Effector memory CD8-positive, alpha-beta T cell (primary cell): ENCODE data around the gene APBB2.
"Not testable (repeated sequence)": the region's sequence is repeated elsewhere in the genome, so short reads cannot be mapped to it uniquely, and the experiment has no call there.

Source experiments
- ATAC-seq: fragments of 150-1000 bp; cut with Tn5 transposase; replicated peaks from 2 replicates; pipeline ENCODE4 v1.10.0; 2021; ENCODE audit warnings: mild to moderate bottlenecking, moderate library complexity
- DNase-seq, 3 experiments: peaks; one replicate each; pipeline ENCODE4 v3.0.0; 2021
- H3K27ac Mint-ChIP-seq, 2 donors: one replicate each; pipeline ENCODE4 v1.8.0; 2022; ENCODE audit warnings: mild to moderate bottlenecking in 2 of 2, mixed read lengths in 2 of 2, moderate library complexity in 2 of 2
- H3K27me3 Mint-ChIP-seq, 2 donors: one replicate each; pipeline ENCODE4 v1.8.0; 2022; ENCODE audit warnings: mixed read lengths in 2 of 2
- H3K36me3 Mint-ChIP-seq: one replicate; pipeline ENCODE4 v1.8.0; 2022; ENCODE audit warnings: mild to moderate bottlenecking, moderate library complexity, mixed read lengths; ENCODE audit not compliant: insufficient read depth
- H3K4me1 Mint-ChIP-seq, 2 donors: one replicate each; pipeline ENCODE4 v1.8.0; 2022; ENCODE audit warnings: low read depth in 2 of 2, mixed read lengths in 2 of 2
- H3K4me3 Mint-ChIP-seq, 2 donors: one replicate each; pipeline ENCODE4 v1.8.0; 2022; ENCODE audit warnings: mild to moderate bottlenecking in 2 of 2, mixed read lengths in 2 of 2, moderate library complexity in 2 of 2
- H3K9me3 Mint-ChIP-seq, 2 donors: one replicate each; pipeline ENCODE4 v1.8.0; 2022; ENCODE audit warnings: mixed read lengths in 2 of 2

APBB2 gene

DNA sequence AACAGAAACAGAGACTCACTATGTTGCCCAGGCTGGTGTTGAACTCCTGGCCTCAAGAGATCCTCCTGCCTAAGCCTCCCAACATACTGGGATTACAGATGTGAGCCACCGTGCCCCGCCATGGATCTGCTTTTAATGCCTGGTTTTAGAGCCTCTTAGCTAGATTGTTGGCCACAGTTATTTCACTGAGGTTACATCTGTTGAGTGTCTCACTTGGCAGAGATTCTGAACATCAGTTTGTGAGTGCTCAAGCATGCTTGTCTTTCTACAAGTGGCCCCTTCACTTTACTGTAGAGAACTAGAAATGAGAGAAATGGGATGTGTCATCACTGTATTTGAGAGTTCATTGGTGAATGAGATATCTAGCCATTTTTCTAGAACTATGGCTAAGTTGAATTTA is 218.5 kb downstream of the APBB2 start:
- DNase-seq: no peak
- Mint-ChIP-seq H3K36me3 (peaks cover 3% of the 10 kb centered on the region), H3K4me3 (no peak overlapping the region), H3K27ac (no peak overlapping the region), H3K4me1 (no peaks in the 10 kb centered on the region), H3K27me3 (peaks cover 0 to 7% of the 10 kb centered on the region in 2 donors), H3K9me3 (peaks cover 0 to 9% of the 10 kb centered on the region in 2 donors)
- no peak for ATAC-seq

DNA sequence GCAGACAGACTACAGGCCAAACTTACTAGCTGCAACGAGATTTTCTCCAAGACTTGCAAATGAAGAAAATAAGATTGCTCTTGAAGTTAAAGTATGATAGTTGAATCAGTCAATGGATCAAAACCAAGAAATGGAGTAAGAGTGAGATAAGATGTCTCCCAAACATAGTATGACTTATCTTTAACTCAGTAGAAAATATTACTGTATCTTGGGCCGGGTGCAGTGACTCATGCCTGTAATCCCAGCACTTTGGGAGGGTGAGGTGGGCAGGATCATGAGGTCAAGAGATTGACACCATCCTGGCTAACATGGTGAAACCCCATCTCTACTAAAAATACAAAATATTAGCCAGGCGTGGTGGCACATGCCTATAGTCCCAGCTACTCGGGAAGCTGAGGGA is 220.0 kb downstream of the APBB2 start:
- not testable (repeated sequence) for H3K36me3 Mint-ChIP-seq, H3K4me3 Mint-ChIP-seq, H3K27me3 Mint-ChIP-seq, H3K4me1 Mint-ChIP-seq, H3K9me3 Mint-ChIP-seq, DNase-seq, H3K27ac Mint-ChIP-seq, ATAC-seq

DNA sequence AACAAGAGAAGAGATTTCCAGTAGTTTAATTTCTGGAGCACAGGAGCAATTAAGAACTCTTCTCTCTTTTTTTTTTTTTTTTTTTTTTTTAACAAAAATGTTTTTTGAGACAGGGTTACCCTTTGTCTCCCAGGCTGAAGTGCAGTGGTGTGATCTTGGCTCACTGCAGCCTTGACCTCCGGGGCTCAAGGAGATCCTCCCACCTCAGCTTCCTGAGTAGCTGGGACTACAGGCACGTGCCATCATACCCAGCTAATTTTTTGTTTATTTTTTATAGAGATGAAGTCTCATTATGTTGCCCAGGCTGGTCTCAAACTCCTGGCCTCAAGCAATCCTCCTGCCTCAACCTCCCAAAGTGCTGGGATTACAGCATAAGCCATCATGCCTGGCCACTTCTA is 221.0 kb downstream of the APBB2 start:
- ATAC-seq, H3K4me1 Mint-ChIP-seq, H3K36me3 Mint-ChIP-seq, H3K4me3 Mint-ChIP-seq, H3K27me3 Mint-ChIP-seq, H3K9me3 Mint-ChIP-seq, DNase-seq: not testable (repeated sequence)
- peak overlapping the region in 1 of 2 donors; percentile 16 for H3K27ac Mint-ChIP-seq

DNA sequence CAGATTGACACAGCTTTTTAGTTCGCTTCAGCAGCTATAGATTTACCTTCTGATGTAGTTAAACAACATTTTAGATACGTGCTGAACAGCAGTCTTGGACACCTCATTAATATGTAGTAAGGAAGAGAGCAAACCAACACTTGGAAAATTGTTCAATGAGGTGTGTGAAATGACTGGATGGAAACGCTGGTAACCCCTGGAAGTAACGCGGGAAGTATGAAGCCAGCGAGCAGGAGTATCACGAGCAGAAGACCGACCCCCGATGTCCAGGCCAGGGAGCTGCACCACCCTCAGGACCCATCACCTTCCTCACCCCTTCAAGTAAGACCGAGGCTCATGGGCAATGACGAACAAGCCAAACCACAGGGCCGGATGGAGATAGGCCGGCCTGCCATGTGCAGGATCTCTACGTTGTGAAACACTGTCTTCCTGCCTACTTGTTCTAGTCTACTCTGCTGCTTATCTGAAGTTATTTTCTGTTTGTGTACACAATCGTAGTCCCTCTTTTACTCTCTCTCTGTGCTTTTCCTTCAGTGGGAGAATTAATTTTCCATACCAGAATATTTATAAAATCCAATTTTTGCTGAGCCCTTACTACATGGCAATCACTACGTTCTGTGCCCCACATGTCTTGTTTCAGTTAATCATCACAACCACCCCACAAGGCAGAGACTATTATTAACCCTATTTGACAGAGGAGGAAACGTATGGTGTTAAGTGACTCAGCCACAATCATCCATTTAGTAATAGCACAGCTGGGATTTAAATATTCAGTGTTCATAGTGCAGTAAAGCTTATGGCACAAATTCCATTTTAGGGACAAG is 221.7 kb downstream of the APBB2 start:
- peaks cover 0 to 9% of the 10 kb centered on the region in 2 donors for H3K9me3 Mint-ChIP-seq
- no peaks in the 10 kb centered on the region for H3K4me1 Mint-ChIP-seq
- H3K36me3 Mint-ChIP-seq: peaks cover 3% of the 10 kb centered on the region
- H3K27me3 Mint-ChIP-seq: peaks cover 0 to 7% of the 10 kb centered on the region in 2 donors
- DNase-seq (no peak), ATAC-seq (no peak)
- H3K4me3 Mint-ChIP-seq: no peak overlapping the region
- peak overlapping the region in 1 of 2 donors; percentile 16 for H3K27ac Mint-ChIP-seq

DNA sequence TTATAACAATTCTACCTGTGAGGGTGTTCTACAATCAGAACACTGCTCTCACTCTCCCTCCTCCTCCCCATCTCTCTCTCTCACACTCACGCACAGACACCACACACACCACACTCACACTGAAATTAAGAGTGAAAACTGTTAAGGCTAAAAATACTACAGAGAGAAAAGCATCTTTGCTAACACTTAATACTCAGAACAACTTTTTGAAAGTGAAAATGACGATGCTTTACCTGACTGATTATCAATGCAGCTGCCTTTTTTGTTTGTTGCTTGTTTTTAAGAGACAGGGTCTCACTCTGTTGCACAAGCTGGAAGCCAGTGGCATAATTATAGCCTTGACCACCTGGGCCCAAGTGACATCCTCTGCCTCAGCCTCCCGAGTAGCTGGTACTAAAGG is 222.4 kb downstream of the APBB2 start:
- peaks cover 0 to 5% of the 10 kb centered on the region in 2 donors for H3K9me3 Mint-ChIP-seq
- H3K36me3 Mint-ChIP-seq: peaks cover 3% of the 10 kb centered on the region
- H3K27me3 Mint-ChIP-seq: peaks cover 0 to 3% of the 10 kb centered on the region in 2 donors
- no peaks in the 10 kb centered on the region for H3K4me1 Mint-ChIP-seq
- no peak for ATAC-seq
- no peak for DNase-seq
- no peak overlapping the region for H3K4me3 Mint-ChIP-seq
- H3K27ac Mint-ChIP-seq: no peak overlapping the region

DNA sequence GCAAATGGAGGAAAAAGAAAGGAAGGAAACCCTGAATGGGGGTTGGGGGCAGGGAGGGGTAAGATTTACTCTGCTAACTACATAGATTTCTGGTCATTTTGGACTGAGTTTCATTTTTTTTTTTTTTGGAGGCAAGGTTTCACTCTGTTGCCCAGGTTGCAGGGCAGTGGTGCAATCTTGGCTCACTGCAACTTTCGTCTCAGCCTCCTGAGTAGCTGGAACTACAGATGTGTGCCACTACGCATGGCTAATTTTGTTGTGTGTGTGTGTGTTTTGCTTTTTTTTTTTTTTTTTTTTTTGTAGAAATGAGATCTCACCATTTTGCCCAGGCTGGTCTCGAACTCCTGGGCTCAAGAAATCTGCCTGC is 223.5 kb downstream of the APBB2 start:
- no peak for ATAC-seq
- H3K9me3 Mint-ChIP-seq: no peaks in the 10 kb centered on the region
- peaks cover 3% of the 10 kb centered on the region for H3K36me3 Mint-ChIP-seq
- DNase-seq: no peak
- H3K4me1 Mint-ChIP-seq: no peaks in the 10 kb centered on the region
- no peak overlapping the region for H3K27ac Mint-ChIP-seq
- H3K4me3 Mint-ChIP-seq: no peak overlapping the region
- H3K27me3 Mint-ChIP-seq: no peaks in the 10 kb centered on the region

DNA sequence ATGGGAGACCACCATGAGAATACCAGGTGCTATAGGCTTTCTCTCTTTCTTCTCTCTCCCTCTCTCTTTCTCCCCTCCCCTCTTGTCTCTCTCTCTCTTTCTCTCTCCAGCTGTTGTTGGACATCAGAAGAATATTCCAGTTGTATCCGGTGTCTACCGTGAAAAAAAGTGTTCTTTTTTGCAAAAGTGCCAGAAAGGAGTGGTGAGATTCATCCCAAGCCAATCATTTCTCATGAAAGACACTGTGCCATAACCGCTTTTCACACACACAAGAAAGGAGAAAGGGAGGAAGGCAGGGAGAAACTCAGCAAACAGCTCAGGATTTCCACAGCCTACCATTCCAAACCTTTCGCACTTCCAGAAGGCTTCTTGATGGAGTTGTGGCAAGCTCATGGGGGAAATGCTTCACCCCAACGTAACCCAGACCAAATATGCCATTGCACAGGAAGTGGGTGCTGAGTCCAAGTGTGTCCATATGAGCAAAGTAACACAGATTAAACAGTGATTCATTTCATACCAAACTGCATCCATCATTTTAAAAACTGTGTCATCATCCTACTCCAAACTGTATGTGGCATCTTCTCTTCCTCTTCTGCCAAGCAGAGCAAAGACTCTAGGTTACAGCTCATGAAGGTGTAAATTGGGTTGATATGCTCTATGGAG is 224.0 kb downstream of the APBB2 start:
- no peak for ATAC-seq
- Mint-ChIP-seq H3K27ac (no peak overlapping the region), H3K27me3 (no peaks in the 10 kb centered on the region), H3K4me1 (no peaks in the 10 kb centered on the region), H3K9me3 (no peaks in the 10 kb centered on the region), H3K4me3 (no peak overlapping the region), H3K36me3 (no peaks in the 10 kb centered on the region)
- DNase-seq: no peak

DNA sequence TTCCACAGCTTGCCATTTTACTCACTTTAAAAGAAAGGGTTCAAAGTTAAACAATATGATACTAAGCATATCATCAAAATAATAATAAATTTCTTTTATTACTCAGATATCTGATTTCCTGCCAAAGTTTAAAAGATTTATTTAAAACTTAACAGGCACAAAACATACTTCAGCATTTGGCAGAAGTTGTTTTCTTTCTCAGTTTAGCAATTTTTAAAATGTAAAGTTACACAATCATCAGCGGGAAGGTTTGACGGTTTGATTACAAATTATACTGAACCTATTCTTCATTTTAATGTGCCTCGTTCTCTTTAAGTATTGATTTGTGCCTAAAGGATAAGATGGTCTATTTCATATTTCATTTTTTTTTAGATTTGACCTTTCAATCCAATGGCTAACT is 227.2 kb downstream of the APBB2 start:
- H3K36me3 Mint-ChIP-seq: no peaks in the 10 kb centered on the region
- H3K27me3 Mint-ChIP-seq: no peaks in the 10 kb centered on the region
- ATAC-seq: no peak
- no peak for DNase-seq
- H3K27ac Mint-ChIP-seq: no peak overlapping the region
- no peaks in the 10 kb centered on the region for H3K9me3 Mint-ChIP-seq
- H3K4me3 Mint-ChIP-seq: no peak overlapping the region
- H3K4me1 Mint-ChIP-seq: no peaks in the 10 kb centered on the region

DNA sequence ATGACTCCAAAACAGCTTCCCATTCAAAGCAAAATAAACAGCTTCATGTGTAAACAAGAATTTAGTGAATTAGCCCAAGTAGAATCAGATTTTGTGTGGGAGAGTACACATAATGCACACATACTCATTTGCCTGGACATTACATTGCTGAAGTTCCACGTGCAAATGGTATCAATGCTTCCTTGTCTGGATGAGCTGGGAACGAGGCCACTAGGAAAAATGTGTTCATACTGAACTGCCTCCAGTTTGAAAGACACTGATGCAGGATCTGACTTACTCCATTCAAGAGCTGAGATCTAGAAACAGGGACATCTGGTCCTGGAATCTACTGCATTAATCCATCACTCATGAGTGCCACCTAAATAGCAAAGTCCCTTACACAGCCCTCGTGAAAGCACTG is 228.0 kb downstream of the APBB2 start:
- DNase-seq: no peak
- Mint-ChIP-seq H3K9me3 (no peaks in the 10 kb centered on the region), H3K36me3 (peaks cover 3% of the 10 kb centered on the region), H3K4me3 (no peak overlapping the region), H3K27me3 (no peaks in the 10 kb centered on the region), H3K4me1 (no peaks in the 10 kb centered on the region), H3K27ac (no peak overlapping the region)
- no peak for ATAC-seq

DNA sequence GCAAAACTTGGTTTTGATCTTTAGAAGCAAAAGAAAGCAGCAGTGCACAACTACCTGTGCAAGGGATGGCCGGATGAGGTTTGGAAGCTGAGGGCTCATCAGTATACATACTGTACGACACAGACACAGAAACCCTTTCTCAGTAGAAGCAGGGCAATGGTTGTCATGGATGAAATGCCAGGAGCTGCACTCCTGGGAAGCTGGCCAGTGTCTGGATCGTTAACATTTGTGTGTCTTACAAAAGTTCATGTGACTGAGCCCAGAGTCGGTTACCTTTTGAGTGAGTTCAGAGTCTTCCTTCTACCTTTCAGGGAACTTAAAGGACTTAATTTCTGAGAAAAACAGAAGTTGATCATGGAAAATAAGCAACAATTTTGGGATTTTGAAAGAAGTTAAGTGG is 230.3 kb downstream of the APBB2 start:
- Mint-ChIP-seq H3K4me3 (no peak overlapping the region), H3K4me1 (no peaks in the 10 kb centered on the region), H3K27me3 (no peaks in the 10 kb centered on the region), H3K36me3 (peaks cover 3% of the 10 kb centered on the region), H3K27ac (no peak overlapping the region), H3K9me3 (no peaks in the 10 kb centered on the region)
- ATAC-seq (no peak), DNase-seq (no peak)

DNA sequence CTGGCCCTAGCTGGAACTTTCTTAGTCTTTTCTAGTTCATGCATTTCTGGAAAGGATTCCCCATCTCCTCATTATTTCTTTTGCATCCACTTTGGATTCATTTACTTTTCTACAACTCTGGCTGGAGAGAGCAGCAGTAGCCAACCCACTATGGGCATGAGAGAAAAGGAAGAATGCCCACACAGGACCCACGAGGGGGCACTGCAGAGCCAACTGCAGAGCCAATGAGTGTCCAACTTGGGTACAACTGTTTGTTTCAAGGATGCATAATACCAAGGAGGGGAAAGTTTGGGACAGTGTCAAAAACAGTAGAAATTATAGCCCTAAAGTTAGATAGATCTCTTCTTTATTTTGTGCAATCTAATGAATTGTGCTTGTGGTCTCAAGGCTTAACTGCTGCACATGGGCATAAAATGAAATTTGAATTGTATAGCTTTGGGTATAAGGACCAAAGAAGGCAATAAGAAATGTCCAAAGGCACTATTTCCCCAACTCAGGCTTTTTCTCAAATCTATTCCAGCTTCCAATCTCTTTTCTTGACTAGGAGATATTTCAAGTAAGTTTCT is 233.9 kb downstream of the APBB2 start:
- no peak for DNase-seq
- H3K36me3 Mint-ChIP-seq: peaks cover 3% of the 10 kb centered on the region
- H3K9me3 Mint-ChIP-seq: no peaks in the 10 kb centered on the region
- H3K27me3 Mint-ChIP-seq: peaks cover 0 to under 1% of the 10 kb centered on the region in 2 donors
- H3K4me1 Mint-ChIP-seq: no peaks in the 10 kb centered on the region
- H3K27ac Mint-ChIP-seq: no peak overlapping the region
- no peak for ATAC-seq
- no peak overlapping the region for H3K4me3 Mint-ChIP-seq

DNA sequence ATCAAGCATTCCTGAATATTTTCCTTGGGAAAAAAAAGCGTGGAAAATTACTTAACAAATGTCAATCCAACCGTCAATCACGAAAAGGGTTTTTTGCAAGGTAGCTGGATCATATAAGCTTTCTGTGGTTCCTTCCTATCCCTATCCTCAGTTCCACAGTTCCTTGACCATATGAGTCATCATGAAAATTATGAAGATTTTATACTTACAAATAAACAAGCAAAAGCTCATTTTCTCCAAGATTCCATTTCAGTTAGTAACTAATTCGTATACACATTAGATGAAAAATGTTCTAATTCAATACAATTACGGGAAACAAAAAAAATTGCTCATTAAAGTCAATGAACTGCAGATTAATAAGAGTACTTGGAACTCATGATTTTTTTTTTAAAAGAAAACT is 235.8 kb downstream of the APBB2 start:
- Mint-ChIP-seq H3K4me3 (no peak overlapping the region), H3K36me3 (peaks cover 3% of the 10 kb centered on the region), H3K27ac (no peak overlapping the region), H3K4me1 (no peaks in the 10 kb centered on the region), H3K27me3 (peaks cover 8 to 16% of the 10 kb centered on the region in 2 donors), H3K9me3 (no peaks in the 10 kb centered on the region)
- no peak for DNase-seq
- no peak for ATAC-seq

DNA sequence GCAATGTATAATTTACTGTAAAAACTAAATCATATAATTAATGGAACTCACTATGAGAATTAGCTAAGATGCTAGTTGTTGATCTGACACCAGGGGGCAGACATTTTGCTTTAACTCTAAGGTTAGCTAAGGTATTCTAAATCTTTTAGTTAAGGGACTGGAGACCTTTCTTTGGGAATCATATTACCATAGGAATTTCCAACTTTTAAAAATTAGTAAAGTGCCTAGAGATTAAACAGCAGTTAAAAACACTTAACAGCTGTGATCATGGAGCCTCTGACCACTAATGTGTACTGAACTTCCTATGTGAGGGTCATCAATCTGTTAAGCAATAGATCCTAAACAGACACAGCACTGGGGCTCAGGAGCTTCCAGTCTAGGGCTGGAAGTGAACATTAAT is 238.0 kb downstream of the APBB2 start:
- Mint-ChIP-seq H3K9me3 (no peaks in the 10 kb centered on the region), H3K4me1 (no peaks in the 10 kb centered on the region), H3K4me3 (no peak overlapping the region), H3K27ac (no peak overlapping the region), H3K36me3 (no peaks in the 10 kb centered on the region), H3K27me3 (peaks cover 14 to 21% of the 10 kb centered on the region in 2 donors)
- DNase-seq (no peak), ATAC-seq (no peak)

DNA sequence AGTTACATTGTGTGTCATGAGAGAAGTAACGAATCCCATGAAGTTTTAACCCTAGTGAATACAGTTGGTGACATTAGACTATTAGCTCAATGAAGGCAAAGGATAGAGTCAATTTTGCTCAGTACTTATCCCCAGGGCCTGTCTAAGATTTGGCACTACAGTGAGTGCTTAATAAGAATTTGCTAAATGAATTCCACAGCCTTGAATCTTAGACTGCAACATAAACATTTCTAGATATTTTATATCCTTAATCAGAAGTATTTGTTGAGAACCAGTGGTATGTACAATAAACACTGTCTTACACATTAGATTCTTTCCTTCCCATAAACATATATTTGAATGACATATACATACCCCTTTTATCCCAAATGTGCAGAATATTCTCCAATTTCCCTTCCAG is 241.6 kb downstream of the APBB2 start:
- peaks cover 17 to 21% of the 10 kb centered on the region in 2 donors for H3K27me3 Mint-ChIP-seq
- no peak overlapping the region for H3K4me3 Mint-ChIP-seq
- no peaks in the 10 kb centered on the region for H3K9me3 Mint-ChIP-seq
- no peaks in the 10 kb centered on the region for H3K36me3 Mint-ChIP-seq
- ATAC-seq (no peak), DNase-seq (no peak)
- no peaks in the 10 kb centered on the region for H3K4me1 Mint-ChIP-seq
- H3K27ac Mint-ChIP-seq: no peak overlapping the region
